ENCODE measurements around the gene ATP9A.
A peak's percentile ranks its signal among the peaks of the same experiment; 100 is the strongest.

The ATP9A gene

GRCh38 chr20:51634877-51635276 lies 133.3 kb downstream of the ATP9A start:
- Histone ChIP-seq H3K27ac (ENCODE audit: extremely low read depth, low read depth, low read length) (no peak overlapping the region), H3K9me3 (ENCODE audit: control insufficient read depth, insufficient read depth, low read depth, low read length) (no peaks in the 10 kb centered on the region), H3K36me3 (ENCODE audit: control insufficient read depth in 2 of 2, insufficient read depth in 1 of 2, low read length in 2 of 2) (peaks cover 4 to 9% of the 10 kb centered on the region in 2 experiments; a peak in 2 of 3 replicates), H3K4me3 (ENCODE audit: low read depth, low read length) (no peak overlapping the region), H3K4me1 (ENCODE audit: control insufficient read depth, insufficient read depth, low read length) (peaks cover 10% of the 10 kb centered on the region)
- ChIA-PET CTCF (no interaction called here), POLR2A (interaction anchor here (0.6 kb wide), 1 partner anchor 184 kb away, joined by 4 read pairs; no protein-coding TSS in a partner anchor)
- no peak for TF ChIP-seq ZNF211 (tag by site-specific recombination; IDR thresholded peaks at IDR 0.05; ENCODE audit: low read depth)
- no peak for TF ChIP-seq ZBTB1 (tag by site-specific recombination; IDR thresholded peaks at IDR 0.05)
- TF ChIP-seq ZIC2 (tag by site-specific recombination; IDR thresholded peaks at IDR 0.05) = peak; percentile 83
- peak; percentile 60 for TF ChIP-seq GLIS1 (tag by site-specific recombination; IDR thresholded peaks at IDR 0.05)

- Histone ChIP-seq H3K4me3 (ENCODE audit: low read depth, low read length) (no peak overlapping the region), H3K9me3 (ENCODE audit: control insufficient read depth, insufficient read depth, low read depth, low read length) (no peaks in the 10 kb centered on the region), H3K4me1 (ENCODE audit: control insufficient read depth, insufficient read depth, low read length) (peaks cover 10% of the 10 kb centered on the region), H3K27ac (ENCODE audit: extremely low read depth, low read depth, low read length) (no peak overlapping the region), H3K36me3 (ENCODE audit: control insufficient read depth in 2 of 2, insufficient read depth in 1 of 2, low read length in 2 of 2) (peaks cover 4 to 9% of the 10 kb centered on the region in 2 experiments; a peak in 2 of 3 replicates)
- CTCF ChIA-PET = no interaction called here
- POLR2A ChIA-PET = interaction anchor here (0.6 kb wide), 1 partner anchor 184 kb away, joined by 4 read pairs; no protein-coding TSS in a partner anchor
- TF ChIP-seq ZNF645 (tag by site-specific recombination; IDR thresholded peaks at IDR 0.05) = no peak
- TF ChIP-seq SP3 (tag by site-specific recombination; IDR thresholded peaks at IDR 0.05) = no peak
- no peak for TF ChIP-seq ZNF701 (tag by site-specific recombination; IDR thresholded peaks at IDR 0.05)
- no peak for TF ChIP-seq ZNF558 (tag by site-specific recombination; IDR thresholded peaks at IDR 0.05)
- TF ChIP-seq BCL6B (tag by site-specific recombination; IDR thresholded peaks at IDR 0.05) = no peak
- no peak for TF ChIP-seq ZNF324 (tag by site-specific recombination; IDR thresholded peaks at IDR 0.05)
- no peak for TF ChIP-seq ZBTB17 (tag by site-specific recombination; IDR thresholded peaks at IDR 0.05)
- no peak for TF ChIP-seq ZNF555 (tag by site-specific recombination; conservative IDR thresholded peaks at IDR 0.05)
- no peak for TF ChIP-seq ZNF768 (tag by site-specific recombination; IDR thresholded peaks at IDR 0.05)
- TF ChIP-seq ZNF280D (tag by site-specific recombination; IDR thresholded peaks at IDR 0.05) = no peak
- no peak for TF ChIP-seq INSM2 (tag by site-specific recombination; IDR thresholded peaks at IDR 0.05)
- TF ChIP-seq TCF7L2 (IDR thresholded peaks at IDR 0.05; ENCODE audit: borderline replicate concordance, low read depth, low read length) = no peak
- TF ChIP-seq ZNF560 (tag by site-specific recombination; IDR thresholded peaks at IDR 0.05; ENCODE audit: borderline replicate concordance) = no peak
- TF ChIP-seq ZNF791 (tag by site-specific recombination; IDR thresholded peaks at IDR 0.05) = no peak
- TF ChIP-seq TSHZ1 (tag by site-specific recombination; IDR thresholded peaks at IDR 0.05; ENCODE audit: borderline replicate concordance) = no peak
- no peak for TF ChIP-seq GLI2 (tag by site-specific recombination; IDR thresholded peaks at IDR 0.05; ENCODE audit: borderline replicate concordance, low read depth)
- TF ChIP-seq ZNF623 (tag by site-specific recombination; IDR thresholded peaks at IDR 0.05) = no peak
- no peak for TF ChIP-seq OVOL3 (tag by site-specific recombination; IDR thresholded peaks at IDR 0.05)
- TF ChIP-seq ELK4 (IDR thresholded peaks at IDR 0.05; ENCODE audit: borderline replicate concordance, low read depth, low read length) = no peak
- TF ChIP-seq ZNF670 (tag by site-specific recombination; IDR thresholded peaks at IDR 0.05; ENCODE audit: low read depth) = no peak
Observed at GRCh38 chr20:51634257-51634656, 133.9 kb downstream of the ATP9A start.

Measured in HEK293 (cell line).